ENCODE results near the gene SMIM45.

SMIM45 gene

GRCh38 chr22:41915786-41916493 is 36.0 kb upstream of the SMIM45 start:
- H3K4me1 ChIP-seq (ENCODE audit: control insufficient read depth, insufficient read depth, low read length), result peaks cover 6% of the 10 kb centered on the region
- POLR2A ChIA-PET, result interaction anchor here (0.7 to 3.7 kb wide), 2 partner anchors 31 to 84 kb away, joined by 8 to 13 read pairs; partner anchors contain the start of gene CENPM

GRCh38 chr22:41916745-41917358 is 35.1 kb upstream of the SMIM45 start:
- no peaks in the 10 kb centered on the region for H3K9me3 ChIP-seq (ENCODE audit: control insufficient read depth, insufficient read depth, low read depth, low read length)
- CTCF ChIA-PET, result interaction anchor here (0.6 to 2.0 kb wide), 5 partner anchors 8 to 970 kb away, joined by 3 to 10 read pairs (median 4); no protein-coding TSS in a partner anchor
- no peaks in the 10 kb centered on the region for H3K36me3 ChIP-seq (ENCODE audit: control insufficient read depth in 2 of 2, insufficient read depth in 1 of 2, low read length in 2 of 2)
- H3K27ac ChIP-seq (ENCODE audit: extremely low read depth, low read depth, low read length), result no peak overlapping the region
- TF ChIP-seq ZNF18 (tag by site-specific recombination; IDR thresholded peaks at IDR 0.05) (0 out of 2 replicates have a peak, but pooled peaks have one; percentile 24), PATZ1 (tag by site-specific recombination; IDR thresholded peaks at IDR 0.05) (peak; percentile 19; the same call in 1 of the 2 replicates), BCL11A (tag by site-specific recombination; IDR thresholded peaks at IDR 0.05; ENCODE audit: low read depth) (0 out of 2 replicates have a peak, but pooled peaks have one; percentile 32), ZBTB17 (tag by site-specific recombination; IDR thresholded peaks at IDR 0.05) (peak; percentile 53; the same call in 1 of the 2 replicates), ZNF624 (tag by site-specific recombination; IDR thresholded peaks at IDR 0.05) (no peak), GLIS2 (tag by site-specific recombination; IDR thresholded peaks at IDR 0.05) (0 out of 2 replicates have a peak, but pooled peaks have one; percentile 22), ZNF776 (tag by site-specific recombination; IDR thresholded peaks at IDR 0.05; ENCODE audit: borderline replicate concordance) (no peak), ZNF362 (tag by site-specific recombination; IDR thresholded peaks at IDR 0.05) (0 out of 2 replicates have a peak, but pooled peaks have one; percentile 68), HOXA7 (CRISPR knock-in tag; IDR thresholded peaks at IDR 0.05; ENCODE audit: borderline replicate concordance) (no peak), ZNF639 (tag by site-specific recombination; IDR thresholded peaks at IDR 0.05) (no peak), ZBTB1 (tag by site-specific recombination; IDR thresholded peaks at IDR 0.05) (no peak), GLIS1 (tag by site-specific recombination; IDR thresholded peaks at IDR 0.05) (peak; percentile 74), ZNF692 (tag by site-specific recombination; IDR thresholded peaks at IDR 0.05) (no peak)
- POLR2A ChIA-PET, result interaction anchor here (0.7 to 3.7 kb wide), 3 partner anchors 10 to 85 kb away, joined by 4 to 13 read pairs (median 8); partner anchors contain the start of genes CENPM and TNFRSF13C
- H3K4me3 ChIP-seq (ENCODE audit: low read depth, low read length), result no peak overlapping the region
- peaks cover 6% of the 10 kb centered on the region for H3K4me1 ChIP-seq (ENCODE audit: control insufficient read depth, insufficient read depth, low read length)

More at GRCh38 chr22:41915786-41916493, 36.0 kb upstream of the SMIM45 start:
- H3K9me3 ChIP-seq (ENCODE audit: control insufficient read depth, insufficient read depth, low read depth, low read length), result no peaks in the 10 kb centered on the region
- H3K36me3 ChIP-seq (ENCODE audit: control insufficient read depth in 2 of 2, insufficient read depth in 1 of 2, low read length in 2 of 2), result no peaks in the 10 kb centered on the region
- CTCF ChIA-PET, result interaction anchor here (0.7 to 2.0 kb wide), 4 partner anchors 9 to 219 kb away, joined by 3 to 10 read pairs (median 4); no protein-coding TSS in a partner anchor
- no peak overlapping the region for H3K27ac ChIP-seq (ENCODE audit: extremely low read depth, low read depth, low read length)
- TF ChIP-seq ZNF416 (tag by site-specific recombination; IDR thresholded peaks at IDR 0.05) (no peak), ATF2 (tag by site-specific recombination; IDR thresholded peaks at IDR 0.05; ENCODE audit: low read depth) (no peak), ZSCAN4 (tag by site-specific recombination; IDR thresholded peaks at IDR 0.05) (peak; percentile 69; the same call in 1 of the 2 replicates), WT1 (tag by site-specific recombination; IDR thresholded peaks at IDR 0.05) (peak; percentile 64)
- H3K4me3 ChIP-seq (ENCODE audit: low read depth, low read length), result no peak overlapping the region
